Effector CD4-positive, alpha-beta T cell (primary cell): ENCODE results near the gene SLC9A9.

Source experiments
- DNase-seq: peaks from one replicate; pipeline ENCODE4 v3.0.0-alpha.2; 2020

The SLC9A9 gene

DNA sequence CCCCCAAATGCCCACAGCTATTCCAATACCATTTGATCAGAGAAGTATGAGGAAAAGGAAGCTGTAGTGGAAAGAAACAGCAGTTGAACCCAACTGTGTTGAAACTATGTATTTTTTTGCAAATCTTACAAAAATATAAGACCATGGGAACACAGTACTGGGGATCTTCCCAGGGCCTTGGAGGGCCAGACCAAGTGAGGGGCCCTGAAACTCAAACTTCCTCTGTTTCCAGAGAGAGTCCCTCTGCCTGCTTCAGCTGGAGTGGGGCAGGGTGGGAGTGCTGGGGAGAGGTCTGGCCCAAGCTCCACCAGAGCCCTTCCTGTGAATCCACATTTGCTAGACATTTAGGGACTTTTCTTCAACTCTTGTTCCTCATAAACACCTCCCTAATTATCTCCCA lies 464.8 kb downstream of the SLC9A9 start:
- DNase-seq = no peak

DNA sequence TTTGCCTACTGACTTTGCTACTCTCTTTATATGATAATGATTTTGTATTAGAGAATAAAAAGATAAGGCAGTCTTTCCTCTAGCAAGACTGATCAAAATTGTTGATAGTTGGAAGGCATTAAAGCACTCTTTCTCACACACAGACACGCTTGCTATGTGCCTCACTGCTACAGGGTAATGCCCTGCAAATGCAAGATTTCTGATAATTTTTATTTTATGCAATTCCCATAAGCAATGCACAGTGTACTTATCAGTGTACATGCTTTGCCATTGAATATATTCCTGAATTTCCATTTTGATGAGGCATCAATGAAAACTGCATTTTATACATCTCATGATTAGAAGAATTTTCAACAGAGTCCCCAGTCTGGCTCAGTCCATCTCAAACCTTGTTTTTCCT lies 465.5 kb downstream of the SLC9A9 start:
- no peak for DNase-seq

DNA sequence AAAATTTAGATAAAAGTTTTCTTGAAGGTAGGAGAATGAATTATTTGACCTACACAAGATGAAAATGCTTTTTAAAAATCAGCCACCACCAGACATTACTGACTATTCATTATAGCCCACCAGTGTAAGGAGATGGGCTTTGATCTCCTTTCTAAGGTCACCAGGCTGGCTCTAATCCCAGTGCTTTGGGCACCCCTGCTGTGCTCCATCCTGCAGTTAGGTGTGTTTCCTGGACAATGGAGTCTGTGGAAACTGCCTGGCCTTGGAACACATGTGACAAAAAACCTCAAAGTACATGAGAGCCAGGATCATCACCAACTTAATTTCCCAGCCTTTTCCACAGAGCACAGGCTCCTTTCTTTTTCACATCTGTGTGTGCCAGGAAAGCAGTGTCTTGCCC lies 467.8 kb downstream of the SLC9A9 start:
- no peak for DNase-seq

DNA sequence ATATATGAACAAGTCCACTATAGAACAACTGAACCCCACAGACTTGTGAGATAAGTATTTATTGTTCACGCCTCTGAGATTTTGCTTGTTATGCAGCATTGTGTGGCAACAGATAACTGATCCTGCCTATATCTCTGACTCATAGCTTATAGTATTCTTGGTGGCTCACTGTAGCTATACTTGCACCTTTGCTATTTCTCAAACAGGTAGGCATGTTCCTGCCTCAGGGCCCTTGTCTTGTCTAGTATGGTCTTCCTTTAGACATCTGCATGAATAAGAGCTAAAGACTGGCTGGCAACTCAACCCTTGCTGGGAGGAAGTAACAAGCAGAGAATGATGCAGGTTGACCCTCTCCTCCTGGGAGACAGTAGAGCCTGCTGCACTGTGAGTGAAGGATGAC lies 472.6 kb downstream of the SLC9A9 start:
- no peak for DNase-seq

DNA sequence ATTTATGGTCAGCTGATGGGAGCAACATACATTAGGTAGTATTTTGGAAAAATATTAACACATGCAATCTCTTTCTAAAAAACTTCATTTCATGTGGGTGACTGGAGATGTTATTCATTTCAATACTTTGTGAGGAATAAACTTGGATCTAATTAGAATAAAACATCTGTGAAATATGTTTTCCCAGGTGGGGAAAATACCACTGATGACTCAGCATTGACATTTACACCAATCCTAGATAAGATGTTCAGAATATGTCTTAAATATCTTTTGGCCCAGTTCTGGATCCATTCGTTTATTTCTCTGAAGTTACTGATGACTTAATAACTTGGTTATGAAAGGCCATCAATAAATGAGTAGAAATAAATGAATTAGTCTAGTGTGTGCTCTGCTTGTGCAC lies 481.1 kb downstream of the SLC9A9 start:
- no peak for DNase-seq

DNA sequence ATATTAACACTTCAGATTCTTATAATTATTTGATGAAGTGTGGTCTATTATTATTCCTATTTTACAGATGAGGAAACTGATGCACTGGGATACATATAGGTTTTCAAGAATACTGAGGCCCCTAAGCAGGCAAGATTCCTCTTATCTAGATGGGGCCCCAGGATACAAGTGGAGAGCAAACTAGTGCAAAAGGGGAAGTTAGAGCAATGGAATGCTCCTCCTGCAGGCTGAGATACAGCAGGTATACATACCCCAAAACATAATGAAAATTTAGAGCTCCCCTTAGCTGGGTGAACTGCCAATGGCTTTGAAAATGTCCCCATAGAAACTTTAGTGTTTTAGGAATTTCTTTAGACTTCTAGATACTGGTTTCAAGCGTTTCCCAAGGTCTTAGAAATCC lies 481.6 kb downstream of the SLC9A9 start:
- no peak for DNase-seq

DNA sequence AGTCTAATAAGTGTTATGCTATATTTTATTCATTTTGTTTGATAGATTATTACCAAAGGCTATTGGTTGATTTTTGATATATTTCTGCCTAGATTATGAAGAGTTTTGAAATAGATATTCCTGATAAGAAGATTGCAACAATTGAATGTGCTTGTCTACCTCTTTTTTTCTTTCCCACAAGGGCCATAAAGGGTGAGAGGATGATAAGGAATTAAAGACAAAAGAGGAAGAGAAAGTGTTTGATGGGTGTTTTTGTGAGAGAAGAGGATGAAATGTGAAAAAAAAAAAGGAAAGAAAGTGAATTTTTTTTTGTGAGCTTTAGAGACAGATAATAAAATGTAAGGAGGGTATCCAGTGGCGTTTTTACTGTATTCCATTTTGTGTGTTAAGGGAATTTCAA lies 484.3 kb downstream of the SLC9A9 start:
- DNase-seq = no peak

DNA sequence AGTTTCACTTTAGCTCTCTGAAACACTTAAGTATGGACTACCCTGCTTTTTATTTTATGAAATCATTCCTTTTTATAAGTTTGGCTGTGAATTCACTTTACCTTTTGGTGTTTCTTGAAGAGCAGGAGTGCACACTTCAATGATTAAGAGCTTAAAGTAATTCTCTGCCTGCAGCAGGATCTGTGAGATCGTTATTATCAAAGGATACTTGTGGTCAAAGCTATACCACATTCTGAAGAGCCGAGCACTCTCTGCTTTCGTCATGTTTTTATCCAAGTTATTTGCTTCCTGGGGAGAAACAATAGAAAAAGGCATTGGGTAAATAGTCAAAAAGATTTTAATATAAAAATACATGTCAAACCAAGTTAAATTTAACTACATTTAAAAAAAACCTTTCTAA lies 485.0 kb downstream of the SLC9A9 start:
- DNase-seq = no peak

DNA sequence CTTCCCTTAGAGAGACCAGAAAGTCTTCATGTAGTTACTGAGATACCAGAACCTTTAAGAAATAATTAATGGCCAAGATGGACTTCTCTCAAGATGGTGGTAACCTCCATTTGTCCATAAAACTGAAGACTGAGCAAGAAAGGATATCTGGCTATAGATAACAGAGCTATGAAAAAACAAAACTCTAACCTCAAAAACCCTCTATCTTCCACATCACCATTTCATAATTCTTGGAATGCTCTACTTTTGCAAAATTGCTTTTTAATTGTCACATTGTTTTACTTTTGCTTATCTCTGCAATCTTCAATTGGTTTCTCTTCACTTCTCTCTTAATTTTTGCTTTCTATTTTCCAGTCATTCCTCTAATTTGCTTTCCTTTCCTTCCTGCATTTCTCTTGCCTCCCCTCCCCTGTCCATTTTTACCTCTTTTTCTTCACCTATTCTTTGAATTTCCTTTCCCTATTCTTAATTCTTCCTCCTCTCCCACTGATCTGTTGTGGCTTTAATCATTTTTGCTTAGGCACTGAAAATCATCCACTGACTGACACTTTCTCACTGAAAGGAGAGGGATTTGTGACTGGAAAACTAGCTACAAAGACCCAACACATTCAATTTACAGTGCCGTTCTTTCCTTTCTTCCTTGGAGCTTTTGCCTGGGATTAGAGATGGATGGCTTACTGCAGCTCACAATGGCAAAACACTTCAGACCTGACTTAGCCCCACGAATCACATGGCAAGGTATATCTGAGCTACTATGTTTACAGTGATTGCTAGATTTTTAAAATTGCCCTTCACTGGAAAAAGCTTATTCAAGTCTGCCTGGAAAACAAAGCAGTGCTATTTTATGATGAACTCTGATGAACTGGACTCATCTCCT lies 485.9 kb downstream of the SLC9A9 start:
- no peak for DNase-seq

DNA sequence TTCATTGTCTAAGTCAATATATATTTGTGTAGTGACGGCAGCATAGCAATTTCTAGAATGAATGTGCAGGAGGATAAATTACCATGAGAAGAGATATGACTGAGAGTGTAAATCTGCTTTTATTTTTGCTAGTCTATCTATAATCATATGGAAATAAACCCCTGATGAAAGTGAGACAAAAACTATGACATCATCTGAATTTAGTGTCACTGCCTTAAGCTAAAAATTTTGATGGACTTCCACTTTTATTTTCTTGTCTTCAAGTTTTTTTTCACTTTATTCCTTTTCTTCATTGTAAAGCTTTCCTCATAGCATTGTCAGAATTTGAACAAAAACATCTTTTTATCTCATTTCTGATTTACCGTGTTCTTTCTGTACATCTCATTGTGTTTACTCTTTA lies 486.7 kb downstream of the SLC9A9 start:
- DNase-seq = no peak

DNA sequence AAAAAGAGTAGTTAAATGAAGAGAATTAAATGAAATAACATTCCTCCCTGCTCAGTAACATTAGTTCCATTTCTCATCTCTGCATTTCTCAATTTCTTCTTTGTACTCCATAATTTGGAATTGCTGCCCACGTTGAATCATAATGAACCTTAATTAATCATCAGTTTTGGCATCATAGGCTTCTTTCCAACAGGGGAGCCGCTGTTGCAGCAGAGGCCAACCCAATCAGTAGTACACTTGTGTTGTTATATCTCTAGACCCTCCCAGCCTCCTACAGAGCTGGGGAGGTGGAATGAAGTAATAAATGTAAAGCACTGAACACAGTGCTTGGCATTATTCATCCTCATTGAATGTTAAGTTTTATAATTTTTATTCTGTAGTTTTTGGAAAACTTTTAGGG lies 488.0 kb downstream of the SLC9A9 start:
- no peak for DNase-seq

DNA sequence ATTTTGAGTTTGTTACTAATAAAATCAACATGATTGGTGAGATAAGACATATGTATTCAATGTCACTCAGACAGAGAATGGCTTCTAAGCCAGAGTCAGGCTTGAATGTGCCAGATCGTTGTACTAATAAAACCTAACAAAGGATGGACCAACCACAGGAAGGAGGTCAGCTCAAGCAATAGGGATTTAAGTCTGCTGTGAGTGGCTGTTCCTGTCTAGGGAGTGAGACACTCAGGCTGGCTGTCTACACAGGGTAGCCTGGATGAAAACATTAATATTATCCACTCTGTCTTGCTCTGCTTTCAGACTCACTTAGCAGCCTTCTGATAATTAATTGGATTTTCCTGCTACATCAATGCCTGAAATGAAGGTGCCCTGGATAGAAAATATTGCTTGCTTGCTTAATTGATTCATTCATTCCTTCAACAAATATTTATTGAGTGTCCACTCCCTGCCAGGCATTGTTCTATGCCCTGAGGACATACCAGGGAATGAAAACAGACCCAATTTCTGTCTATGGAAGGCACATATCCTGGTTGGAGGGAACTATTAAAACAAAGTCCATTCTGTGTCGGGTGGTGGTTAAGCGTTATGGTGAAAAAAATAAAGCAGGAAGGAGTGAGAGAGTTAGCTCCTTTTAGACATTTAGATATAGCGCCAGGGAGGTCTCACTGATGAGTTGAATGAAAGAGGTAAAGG lies 489.3 kb downstream of the SLC9A9 start:
- no peak for DNase-seq

DNA sequence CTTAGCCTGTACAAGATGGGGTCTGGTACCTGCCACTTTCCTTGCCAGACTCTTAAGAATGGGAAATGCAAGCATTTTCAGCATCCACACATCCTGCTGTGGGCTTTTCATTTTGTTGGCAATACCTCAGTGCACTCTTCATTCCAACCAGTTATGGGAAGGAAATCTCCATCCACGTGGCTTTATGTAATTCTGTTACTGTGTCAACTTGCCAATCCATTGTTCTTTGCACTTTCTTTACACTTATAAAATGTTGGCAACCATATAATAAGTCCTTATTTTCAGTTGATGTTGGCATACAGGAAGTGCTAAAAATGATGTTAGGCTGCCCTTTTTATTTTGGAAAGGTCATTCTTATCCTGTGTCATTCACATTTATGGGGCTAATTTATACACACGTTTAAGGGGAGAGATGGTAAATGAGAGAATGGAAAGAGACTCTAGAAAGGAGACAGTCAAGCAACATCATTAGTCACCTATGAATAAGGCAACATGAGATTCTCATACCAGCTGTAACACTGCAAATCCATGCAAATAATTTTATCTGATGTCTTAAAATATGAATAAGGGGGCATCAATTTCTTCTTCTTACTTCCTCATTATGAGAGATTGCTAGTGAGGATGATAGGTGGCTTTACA lies 490.0 kb downstream of the SLC9A9 start:
- DNase-seq = no peak

DNA sequence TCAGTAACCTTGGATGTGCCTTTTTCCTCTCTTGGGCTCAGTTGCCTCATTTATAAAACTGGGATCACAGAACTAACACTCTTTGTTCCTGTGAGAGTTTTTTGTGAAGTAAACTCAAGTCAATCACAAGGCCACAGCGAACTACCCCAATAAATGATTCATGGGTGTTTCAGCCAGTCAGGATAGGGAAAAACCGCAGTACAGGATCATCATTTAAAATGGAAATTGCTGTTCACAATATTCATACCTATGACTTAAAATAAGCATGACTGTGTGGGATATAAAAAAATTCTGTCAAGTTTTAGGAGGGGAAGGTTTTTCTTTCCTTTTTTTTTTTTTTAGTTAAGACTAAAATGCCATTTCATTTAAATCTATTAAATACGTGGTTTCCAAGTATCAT lies 490.6 kb downstream of the SLC9A9 start:
- no peak for DNase-seq

DNA sequence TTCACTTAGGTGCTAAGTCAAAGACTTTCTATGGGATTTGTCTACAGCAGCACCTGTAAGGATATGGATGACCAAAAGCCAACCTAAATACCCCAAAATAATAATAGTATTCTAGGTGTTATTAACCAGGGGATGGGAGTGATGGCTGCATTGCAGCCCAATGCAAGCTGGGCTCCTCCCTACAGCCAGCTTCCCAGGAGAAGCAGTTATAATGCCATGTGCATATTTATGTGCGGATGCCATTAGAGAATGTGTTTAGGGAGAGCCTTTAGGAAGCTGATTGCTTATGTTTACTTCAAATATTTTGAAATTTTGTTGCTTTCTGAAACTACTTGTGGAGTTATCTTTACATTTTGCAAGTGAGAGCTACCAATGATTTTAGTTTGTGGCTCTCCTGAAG lies 491.4 kb downstream of the SLC9A9 start:
- no peak for DNase-seq

DNA sequence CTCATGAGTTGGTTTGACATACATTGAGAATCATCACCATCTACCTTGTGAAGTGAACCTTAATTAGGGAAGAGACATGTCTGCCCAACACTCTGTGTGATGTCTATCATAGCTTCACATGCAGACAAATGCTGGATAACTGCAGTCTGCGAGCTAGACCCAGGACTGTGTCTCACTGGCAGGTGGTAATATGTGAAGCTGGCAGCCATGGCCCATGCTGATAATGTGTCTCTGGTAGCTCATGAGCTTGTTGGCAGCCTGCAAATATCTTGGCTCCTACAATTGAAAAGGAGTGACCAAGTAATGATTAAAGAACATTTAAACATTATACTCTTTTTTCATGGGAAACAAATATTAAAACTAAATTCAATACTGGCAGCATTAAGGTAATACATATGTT lies 493.9 kb downstream of the SLC9A9 start:
- DNase-seq = no peak

DNA sequence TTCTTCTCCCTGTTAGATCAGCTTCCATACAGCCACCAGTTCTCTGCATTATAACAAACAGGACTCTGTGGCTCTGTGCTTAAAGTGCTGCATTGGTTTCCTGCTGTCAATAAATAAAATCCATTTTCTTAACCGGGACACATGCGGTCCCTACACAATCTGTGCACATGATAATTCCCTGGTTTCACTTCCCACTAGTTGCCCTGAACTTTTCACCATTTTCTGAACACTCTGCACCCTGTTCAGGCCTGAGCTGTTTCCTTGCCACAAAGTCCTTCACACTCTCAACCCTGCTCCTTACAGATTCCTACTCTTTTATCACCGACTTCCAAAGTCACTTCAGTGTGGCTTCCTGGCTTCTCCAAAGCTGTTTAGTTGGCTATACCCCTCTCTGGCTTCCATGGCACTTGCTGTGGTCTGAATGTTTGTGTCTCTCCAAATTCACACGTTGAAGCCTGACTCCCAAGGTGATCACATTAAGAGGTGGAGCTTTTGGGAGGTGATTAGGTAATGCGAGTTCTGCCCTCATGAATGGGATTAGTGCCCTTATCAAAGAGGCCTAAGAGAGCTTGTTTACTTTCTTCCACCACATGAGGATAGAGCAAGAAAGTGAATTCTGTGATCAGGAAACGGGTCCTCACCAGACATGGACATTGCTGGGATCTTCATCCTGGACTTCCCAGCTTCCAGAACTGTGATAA lies 495.3 kb downstream of the SLC9A9 start:
- no peak for DNase-seq

DNA sequence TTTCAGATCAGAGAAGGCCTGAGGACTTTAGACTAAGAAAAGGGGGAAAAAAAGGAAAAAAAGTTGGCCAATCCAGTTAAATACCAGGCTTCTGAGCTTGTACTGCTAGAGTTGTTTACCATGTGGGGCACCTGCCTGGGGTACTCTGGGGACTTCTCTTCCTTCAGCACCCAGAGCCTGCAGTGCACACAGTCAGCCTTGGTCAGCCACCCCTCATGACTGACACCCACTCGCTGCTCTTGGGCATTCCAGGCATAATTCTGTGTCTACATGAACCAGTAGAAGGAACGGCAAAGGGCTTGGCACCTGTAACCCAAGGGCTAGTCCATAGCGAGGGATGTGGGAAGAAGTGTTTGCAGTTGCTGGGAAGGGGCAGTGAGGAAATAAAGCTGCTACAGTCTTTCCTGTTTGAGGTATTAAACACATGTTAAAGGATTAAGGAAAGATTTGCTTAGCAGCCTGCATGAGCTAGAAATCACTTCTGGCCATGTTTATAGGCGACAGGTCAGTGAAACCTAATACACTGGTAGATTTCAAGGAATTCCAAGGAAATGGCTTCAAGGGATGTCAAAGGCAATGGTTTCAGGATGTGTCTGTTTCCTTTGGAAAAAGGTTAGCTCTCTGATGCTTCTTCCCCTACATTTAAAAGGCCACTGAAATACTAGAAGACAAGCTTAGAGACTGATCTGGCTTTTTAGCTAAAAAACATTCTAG lies 496.2 kb downstream of the SLC9A9 start:
- no peak for DNase-seq

DNA sequence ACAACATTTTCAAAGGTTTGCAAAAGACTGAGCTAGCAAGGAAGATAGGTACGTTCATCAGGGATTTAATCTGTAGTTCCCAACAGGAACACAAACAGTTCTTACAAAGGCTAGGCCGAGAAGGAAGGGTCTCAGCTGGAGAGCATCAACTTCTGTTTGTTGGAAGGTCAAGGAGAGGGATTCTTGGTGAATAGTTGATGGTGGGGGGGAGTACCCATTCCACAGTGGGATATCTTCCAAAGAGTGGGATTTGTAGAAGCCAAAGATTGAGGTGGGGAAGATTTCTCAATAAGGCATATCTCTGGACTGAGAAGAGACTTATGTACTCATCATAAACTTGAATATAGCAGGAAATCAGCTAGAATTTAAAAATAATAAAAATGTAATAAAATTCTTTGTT lies 496.9 kb downstream of the SLC9A9 start:
- no peak for DNase-seq

DNA sequence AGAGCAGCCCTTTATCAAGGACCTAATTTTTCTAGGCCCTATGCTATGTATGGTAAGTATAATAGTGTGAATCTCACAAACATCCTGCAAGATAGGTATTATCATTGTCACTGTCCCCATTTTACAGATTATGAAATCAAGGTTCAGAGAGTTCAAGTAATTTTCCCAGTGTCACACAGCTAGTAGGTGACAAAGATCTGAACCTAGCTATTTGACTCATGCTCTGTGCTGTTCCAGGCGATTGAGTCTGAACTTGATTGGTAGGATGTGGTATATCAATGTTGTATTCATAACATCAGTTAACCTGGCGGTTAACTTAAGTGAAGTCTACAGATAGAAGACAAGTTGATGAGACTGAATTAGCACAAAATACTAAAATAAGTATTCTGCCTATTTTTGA lies 498.8 kb downstream of the SLC9A9 start:
- no peak for DNase-seq

DNA sequence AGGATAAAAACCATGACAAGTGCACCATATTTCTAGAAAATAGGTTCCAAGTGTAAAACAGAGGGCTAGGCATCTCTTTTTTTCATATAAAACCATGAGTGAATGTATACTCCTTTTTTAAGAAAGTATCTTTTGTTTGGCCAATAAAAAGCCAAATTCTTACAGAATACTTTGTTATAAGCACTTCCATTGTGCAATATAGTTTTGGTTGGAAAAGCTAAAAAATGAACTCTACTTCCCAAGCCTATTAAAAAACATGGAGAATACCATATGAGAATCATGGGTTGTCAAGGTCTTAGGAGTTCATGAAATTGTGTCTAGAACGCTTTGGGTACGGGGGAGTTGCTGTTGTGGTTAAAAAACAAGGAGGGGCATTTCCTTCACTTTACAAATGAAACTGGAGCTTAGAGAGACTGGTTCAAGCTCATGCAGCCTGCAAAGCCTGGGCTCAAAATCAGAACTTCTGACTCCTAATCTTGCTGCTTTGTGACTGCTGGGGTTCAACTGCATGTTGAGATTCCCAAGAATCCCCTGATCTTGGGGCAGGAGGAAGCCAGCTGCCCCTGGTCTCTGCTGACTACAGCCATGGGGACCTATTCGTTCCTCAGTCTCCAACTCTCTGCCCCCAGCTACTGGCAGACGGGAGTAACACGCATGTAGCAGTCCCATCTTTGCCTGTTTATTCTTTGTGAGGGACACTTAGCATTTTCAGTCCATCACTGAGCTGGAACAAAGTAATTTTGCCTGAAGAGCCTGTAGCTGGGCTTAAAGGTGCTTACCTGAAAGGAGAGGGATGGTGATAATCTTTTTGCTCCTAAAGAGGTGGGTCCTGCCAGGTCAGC lies 499.6 kb downstream of the SLC9A9 start:
- no peak for DNase-seq
